ENCODE results near the gene ZNF582. TPM values are rescaled to one million over a fixed set of nuclear protein-coding genes. Genes with fewer than 3 reads are reported as not detected.

ZNF582 gene
- total and polyA plus RNA-seq, 2 donors (not counting 3 experiments of a cell fraction or from before 2014, with no cell fraction given) = 2.5 to 2.9 TPM

DNA sequence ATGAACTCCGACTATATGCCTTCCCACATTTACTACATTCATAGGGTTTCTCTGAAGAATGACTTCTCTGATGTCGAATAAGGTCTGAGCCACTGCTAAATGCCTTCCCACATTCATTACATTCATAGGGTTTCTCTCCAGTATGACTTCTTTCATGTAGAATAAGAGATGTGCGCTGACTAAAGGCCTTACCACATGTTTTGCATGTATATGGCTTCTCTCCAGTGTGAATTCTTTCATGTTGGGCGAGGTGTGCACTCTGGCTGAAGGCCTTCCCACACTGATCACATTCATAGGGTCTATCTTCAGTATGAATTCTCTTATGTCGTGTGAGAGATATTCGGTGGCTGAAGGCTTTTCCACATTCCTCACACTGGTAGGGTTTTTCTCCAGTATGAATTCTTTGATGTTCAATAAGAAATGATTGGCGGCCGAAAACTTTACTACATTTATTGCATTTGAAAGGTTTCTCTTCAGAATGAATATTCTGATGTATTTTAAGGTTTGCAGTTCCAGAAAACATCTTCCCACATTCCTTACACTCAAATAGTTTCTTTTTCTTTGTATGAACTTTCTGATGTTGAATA is 48.0 kb upstream of the ZNF582 start:
- FAIRE-seq = no peak
- H2AFZ ChIP-seq (ENCODE audit: low read depth, low read length) = no peak overlapping the region
- no peaks in the 10 kb centered on the region for H3K9me1 ChIP-seq (replicated peaks; ENCODE audit: control insufficient read depth, extremely low read depth, insufficient read depth, low read length)
- no peak for TF ChIP-seq JUN (IDR thresholded peaks at IDR 0.05; ENCODE audit: borderline replicate concordance, insufficient read depth, insufficient read length, low read depth)
- no peak for TF ChIP-seq MYC (IDR thresholded peaks at IDR 0.05; ENCODE audit: low read depth, low read length)
- TF ChIP-seq EZH2 (IDR thresholded peaks at IDR 0.05; ENCODE audit: borderline replicate concordance, low read depth, low read length, severe bottlenecking) = no peak
- TF ChIP-seq, protein P1, sequence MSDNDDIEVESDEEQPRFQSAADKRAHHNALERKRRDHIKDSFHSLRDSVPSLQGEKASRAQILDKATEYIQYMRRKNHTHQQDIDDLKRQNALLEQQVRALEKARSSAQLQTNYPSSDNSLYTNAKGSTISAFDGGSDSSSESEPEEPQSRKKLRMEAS (IDR thresholded peaks at IDR 0.05; ENCODE audit: insufficient read depth, insufficient read length) = no peak
- no peak for TF ChIP-seq POLR2AphosphoS5 (IDR thresholded peaks at IDR 0.05; ENCODE audit: insufficient read depth, low read depth, low read length)
- TF ChIP-seq FOS (IDR thresholded peaks at IDR 0.05; ENCODE audit: borderline replicate concordance, insufficient read depth, low read length) = no peak
- no peak for TF ChIP-seq GATA2 (IDR thresholded peaks at IDR 0.05; ENCODE audit: insufficient read depth, insufficient read length, low read depth, low read length)
- TF ChIP-seq, protein P2, sequence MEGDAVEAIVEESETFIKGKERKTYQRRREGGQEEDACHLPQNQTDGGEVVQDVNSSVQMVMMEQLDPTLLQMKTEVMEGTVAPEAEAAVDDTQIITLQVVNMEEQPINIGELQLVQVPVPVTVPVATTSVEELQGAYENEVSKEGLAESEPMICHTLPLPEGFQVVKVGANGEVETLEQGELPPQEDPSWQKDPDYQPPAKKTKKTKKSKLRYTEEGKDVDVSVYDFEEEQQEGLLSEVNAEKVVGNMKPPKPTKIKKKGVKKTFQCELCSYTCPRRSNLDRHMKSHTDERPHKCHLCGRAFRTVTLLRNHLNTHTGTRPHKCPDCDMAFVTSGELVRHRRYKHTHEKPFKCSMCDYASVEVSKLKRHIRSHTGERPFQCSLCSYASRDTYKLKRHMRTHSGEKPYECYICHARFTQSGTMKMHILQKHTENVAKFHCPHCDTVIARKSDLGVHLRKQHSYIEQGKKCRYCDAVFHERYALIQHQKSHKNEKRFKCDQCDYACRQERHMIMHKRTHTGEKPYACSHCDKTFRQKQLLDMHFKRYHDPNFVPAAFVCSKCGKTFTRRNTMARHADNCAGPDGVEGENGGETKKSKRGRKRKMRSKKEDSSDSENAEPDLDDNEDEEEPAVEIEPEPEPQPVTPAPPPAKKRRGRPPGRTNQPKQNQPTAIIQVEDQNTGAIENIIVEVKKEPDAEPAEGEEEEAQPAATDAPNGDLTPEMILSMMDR (IDR thresholded peaks at IDR 0.05; ENCODE audit: extremely low read depth in 1 of 2, insufficient read depth in 1 of 2, low read depth in 1 of 2, low read length in 2 of 2) = no peak
- no peak for TF ChIP-seq POLR2A (IDR thresholded peaks at IDR 0.05; ENCODE audit: low read depth, low read length)
- H3K4me2 ChIP-seq (ENCODE audit: insufficient read depth, low read length) = no peak overlapping the region
- no peak for DNase-seq (ENCODE audit: low read depth, low spot score)
- no peak overlapping the region for H3K4me3 ChIP-seq (replicated peaks in 1 of 3; ENCODE audit: insufficient read depth in 1 of 3, low read depth in 1 of 3, low read length in 3 of 3)
- H3K27me3 ChIP-seq (ENCODE audit: control insufficient read depth in 2 of 2, insufficient read depth in 2 of 2, low read length in 2 of 2) = no peaks in the 10 kb centered on the region
- H3K9me3 ChIP-seq (replicated peaks; ENCODE audit: control insufficient read depth, insufficient read depth, low read length) = peaks cover 7% of the 10 kb centered on the region
- no peaks in the 10 kb centered on the region for H3K79me2 ChIP-seq (ENCODE audit: control insufficient read depth, insufficient read depth, low read length)
- no peaks in the 10 kb centered on the region for H4K20me1 ChIP-seq (replicated peaks; ENCODE audit: control insufficient read depth, extremely low read depth, insufficient read depth, low read length)
- dilution Hi-C loops (cut with MboI; ENCODE audit: extremely low pct_ligation_motif_present, low sequenced_read_pairs) = no loop called here
- BruUV-seq (replicated peaks) = no TSS peak
- ChIA-PET CTCF (no interaction called here), POLR2A (no interaction called here)
- intact Hi-C loops (cut with micrococcal nuclease) = no loop called here
- H3K9ac ChIP-seq (replicated peaks; ENCODE audit: extremely low read depth, insufficient read depth, low read length) = no peak overlapping the region
- H3K4me1 ChIP-seq (ENCODE audit: control insufficient read depth, extremely low read depth, insufficient read depth, low read length) = no peaks in the 10 kb centered on the region
- no peak overlapping the region for H3K27ac ChIP-seq (ENCODE audit: insufficient read depth, low read depth, low read length)
- no peaks in the 10 kb centered on the region for H3K36me3 ChIP-seq (ENCODE audit: control insufficient read depth in 2 of 2, extremely low read depth in 1 of 2, insufficient read depth in 2 of 2, low read length in 2 of 2)

Data from endothelial cell of umbilical vein (primary cell).